Stimulated activated CD8-positive, alpha-beta memory T cell treated with anti-CD3 and anti-CD28 coated beads, Interleukin-7, amount 100 ng/mL, for 48 hours (primary cell): ENCODE data around the gene KIF18B.

Source experiments
- DNase-seq, 2 donors: peaks; one replicate each; pipeline ENCODE4 v3.0.0-alpha.2; 2020; ENCODE audit warnings: low read depth in 1 of 2; ENCODE audit errors: extremely low read depth in 1 of 2

Gene KIF18B

GRCh38 chr17:44921122-44921882, 26.3 kb downstream of the KIF18B start:
- no peak for DNase-seq

GRCh38 chr17:44920565-44920940, 27.0 kb downstream of the KIF18B start:
- DNase-seq: no peak

GRCh38 chr17:44919885-44920564, 27.5 kb downstream of the KIF18B start:
- peak; percentile 29 to 52 for DNase-seq

- DNase-seq: no peak
These were observed 28.2 kb downstream of the KIF18B start for GRCh38 chr17:44919411-44919810.

GRCh38 chr17:44918006-44918405, 29.6 kb downstream of the KIF18B start:
- DNase-seq: no peak

GRCh38 chr17:44917456-44917855, 30.1 kb downstream of the KIF18B start:
- DNase-seq: no peak

- no peak for DNase-seq
These were observed 30.8 kb downstream of the KIF18B start for GRCh38 chr17:44916781-44917241.

- DNase-seq: no peak
These were observed 31.5 kb downstream of the KIF18B start for GRCh38 chr17:44915862-44916780.

GRCh38 chr17:44915321-44915726, 32.2 kb downstream of the KIF18B start, which contains the start of gene GFAP:
Gene GFAP (minus strand): TSS chr17:44915500. CDS start chr17:44915486, 14 bp downstream.
- DNase-seq: no peak

- DNase-seq: no peak
These were observed 32.8 kb downstream of the KIF18B start for GRCh38 chr17:44914698-44915271.

GRCh38 chr17:44914148-44914547, 33.4 kb downstream of the KIF18B start:
- DNase-seq: no peak

GRCh38 chr17:44913676-44914075, 33.9 kb downstream of the KIF18B start:
- DNase-seq: no peak

- DNase-seq: no peak
These were observed 34.6 kb downstream of the KIF18B start for GRCh38 chr17:44912763-44913544.

GRCh38 chr17:44911133-44912001, 36.2 kb downstream of the KIF18B start:
- DNase-seq: peak; percentile 23 to 34

GRCh38 chr17:44910231-44911106, 37.1 kb downstream of the KIF18B start:
- no peak for DNase-seq

GRCh38 chr17:44909681-44910144, 37.9 kb downstream of the KIF18B start:
- no peak for DNase-seq

GRCh38 chr17:44908761-44909326, 38.7 kb downstream of the KIF18B start:
- DNase-seq: no peak
